Mesenchymal stem cell (in vitro differentiated cells and primary cell): ENCODE results near the gene DYNLRB1.

ENCODE experiments used
- DNase-seq: peaks from one replicate; pipeline ENCODE4 v3.0.0-alpha.2; 2013
- H2AFZ ChIP-seq: one replicate; pipeline ENCODE4 v1.6.1; 2013; ENCODE audit warnings: low read depth, mild to moderate bottlenecking, control low read depth, inconsistent platforms, low read length, moderate library complexity
- H2AK5ac ChIP-seq: 2 replicates; pipeline ENCODE4 v1.6.1; 2013; ENCODE audit warnings: low read length, moderate library complexity, mild to moderate bottlenecking, inconsistent platforms; ENCODE audit not compliant: severe bottlenecking
- H2BK120ac ChIP-seq: one replicate; pipeline ENCODE4 v1.6.1; 2013; ENCODE audit warnings: low read depth, mild to moderate bottlenecking, inconsistent platforms, low read length, moderate library complexity
- H2BK12ac ChIP-seq, 2 experiments: one replicate each; pipeline ENCODE4 v1.6.1; 2013; ENCODE audit warnings: inconsistent platforms in 2 of 2, low read length in 2 of 2, mild to moderate bottlenecking in 2 of 2, moderate library complexity in 2 of 2, control low read depth in 1 of 2
- H2BK15ac ChIP-seq: one replicate; pipeline ENCODE4 v1.6.1; 2013; ENCODE audit warnings: mild to moderate bottlenecking, low read depth, inconsistent platforms; ENCODE audit not compliant: poor library complexity, severe bottlenecking
- H2BK5ac ChIP-seq: 2 replicates; pipeline ENCODE4 v1.6.1; 2013; ENCODE audit warnings: low read depth, mild to moderate bottlenecking, low read length, control low read depth, inconsistent platforms; ENCODE audit not compliant: poor library complexity, severe bottlenecking
- H3K14ac ChIP-seq, 2 experiments: one replicate each; pipeline ENCODE4 v1.6.1; 2013; ENCODE audit warnings: inconsistent platforms in 2 of 2, low read length in 2 of 2, control low read depth in 1 of 2, mild to moderate bottlenecking in 1 of 2, moderate library complexity in 1 of 2
- H3K18ac ChIP-seq, 2 experiments: one replicate each; pipeline ENCODE4 v1.6.1; 2013; ENCODE audit warnings: inconsistent platforms in 2 of 2, low read length in 2 of 2, control low read depth in 1 of 2, low read depth in 1 of 2, mild to moderate bottlenecking in 1 of 2
- H3K23ac ChIP-seq, 2 experiments: one replicate each; pipeline ENCODE4 v1.6.1; 2013; ENCODE audit warnings: inconsistent platforms in 2 of 2, low read length in 2 of 2, mild to moderate bottlenecking in 2 of 2, moderate library complexity in 2 of 2, control low read depth in 1 of 2
- H3K27ac ChIP-seq: 2 replicates; pipeline ENCODE4 v1.5.1; 2013; ENCODE audit warnings: mild to moderate bottlenecking, moderate library complexity, low read length, control low read depth, inconsistent platforms; ENCODE audit not compliant: poor library complexity, severe bottlenecking
- H3K27me3 ChIP-seq, 2 experiments: 2 replicates each; pipeline versions ENCODE4 v1.6.1 to v1.7.0; 2013; ENCODE audit warnings: low read length in 2 of 2, mild to moderate bottlenecking in 2 of 2, moderate library complexity in 2 of 2, control low read depth in 1 of 2, inconsistent platforms in 1 of 2; ENCODE audit not compliant: control insufficient read depth in 1 of 2, insufficient read depth in 1 of 2
- H3K36me3 ChIP-seq, 2 experiments: 2 replicates each; pipeline versions ENCODE4 v1.6.1 to v1.7.0; 2013; ENCODE audit warnings: low read length in 2 of 2, control low read depth in 1 of 2, inconsistent platforms in 1 of 2, low read depth in 1 of 2, mild to moderate bottlenecking in 1 of 2; ENCODE audit not compliant: insufficient read depth in 2 of 2, control insufficient read depth in 1 of 2
- H3K4ac ChIP-seq, 2 experiments: one replicate each; pipeline ENCODE4 v1.6.1; 2013; ENCODE audit warnings: inconsistent platforms in 2 of 2, low read length in 2 of 2, mild to moderate bottlenecking in 2 of 2, moderate library complexity in 2 of 2, control low read depth in 1 of 2, low read depth in 1 of 2
- H3K4me1 ChIP-seq: 2 replicates; pipeline ENCODE4 v1.6.1; 2013; ENCODE audit warnings: low read depth, low read length, control low read depth; ENCODE audit not compliant: control insufficient read depth, insufficient read depth
- H3K4me2 ChIP-seq: 2 replicates; pipeline ENCODE4 v1.6.1; 2013; ENCODE audit warnings: low read length, mild to moderate bottlenecking, inconsistent platforms; ENCODE audit not compliant: poor library complexity, severe bottlenecking
- H3K4me3 ChIP-seq, 2 experiments: 2 replicates each; pipeline versions ENCODE4 v1.5.1 to v1.7.0; 2013; ENCODE audit warnings: low read length in 2 of 2, mild to moderate bottlenecking in 2 of 2, control low read depth in 1 of 2, low read depth in 1 of 2; ENCODE audit not compliant: insufficient read depth in 1 of 2
- H3K79me1 ChIP-seq: replicated peaks from 2 replicates; pipeline ENCODE4 v1.6.1; 2013; ENCODE audit warnings: mild to moderate bottlenecking, control low read depth, low read length, inconsistent platforms; ENCODE audit not compliant: poor library complexity, severe bottlenecking
- H3K9ac ChIP-seq: 2 replicates; pipeline ENCODE4 v1.7.0; 2013; ENCODE audit warnings: mild to moderate bottlenecking, low read length, moderate library complexity
- H3K9me3 ChIP-seq: 2 replicates; pipeline ENCODE4 v1.7.0; 2013; ENCODE audit warnings: mild to moderate bottlenecking, low read length; ENCODE audit not compliant: control insufficient read depth
- H4K8ac ChIP-seq: one replicate; pipeline ENCODE4 v1.6.1; 2013; ENCODE audit warnings: inconsistent platforms, mild to moderate bottlenecking, low read length, moderate library complexity
- H4K91ac ChIP-seq: one replicate; pipeline ENCODE4 v1.6.1; 2013; ENCODE audit warnings: mild to moderate bottlenecking, low read length, inconsistent platforms
- WGBS: methylation state at CpG from one replicate; pipeline ENCODE4 v1.1.7; 2013; ENCODE audit warnings: mixed read lengths; 5-methylcytosine and 5-hydroxymethylcytosine counted together

The DYNLRB1 gene

GRCh38 chr20:34532756-34533155, 16.5 kb downstream of the DYNLRB1 start:
- H3K4me2 ChIP-seq = no peak overlapping the region

GRCh38 chr20:34534391-34535165, 18.4 kb downstream of the DYNLRB1 start:
- Histone ChIP-seq H3K27me3 (no peaks in the 10 kb centered on the region), H3K4me1 (peaks cover 9% of the 10 kb centered on the region), H3K23ac (no peak overlapping the region), H3K4ac (no peak overlapping the region), H3K27ac (no peak overlapping the region), H2BK15ac (no peak overlapping the region), H3K18ac (no peak overlapping the region), H3K14ac (no peak overlapping the region), H3K4me2 (no peak overlapping the region), H3K36me3 (peaks cover 86 to 89% of the 10 kb centered on the region in 2 experiments), H4K91ac (no peak overlapping the region), H3K9me3 (no peaks in the 10 kb centered on the region), H2BK12ac (no peak overlapping the region), H2AFZ (no peak overlapping the region), H2BK5ac (no peak overlapping the region), H3K79me1 (peaks cover 56% of the 10 kb centered on the region), H2BK120ac (no peak overlapping the region), H3K9ac (no peak overlapping the region), H3K4me3 (no peak overlapping the region), H2AK5ac (no peak overlapping the region), H4K8ac (no peak overlapping the region)
- 97% methylated on average over 15 of the region's 15 CpGs for WGBS
- DNase-seq = no peak

More at GRCh38 chr20:34532756-34533155, 16.5 kb downstream of the DYNLRB1 start:
- no peak overlapping the region for H3K14ac ChIP-seq
- peaks cover 86 to 89% of the 10 kb centered on the region in 2 experiments for H3K36me3 ChIP-seq
- no peak overlapping the region for H4K91ac ChIP-seq
- H2BK15ac ChIP-seq = no peak overlapping the region
- no peak for DNase-seq
- H3K9ac ChIP-seq = no peak overlapping the region
- H3K79me1 ChIP-seq = peaks cover 62% of the 10 kb centered on the region
- no peak overlapping the region for H2BK120ac ChIP-seq
- H3K4ac ChIP-seq = no peak overlapping the region
- no peak overlapping the region for H3K18ac ChIP-seq
- H4K8ac ChIP-seq = no peak overlapping the region
- no peaks in the 10 kb centered on the region for H3K27me3 ChIP-seq
- H3K4me3 ChIP-seq = no peak overlapping the region
- no peak overlapping the region for H3K27ac ChIP-seq
- H2AK5ac ChIP-seq = no peak overlapping the region
- H2AFZ ChIP-seq = no peak overlapping the region
- H2BK12ac ChIP-seq = no peak overlapping the region
- H2BK5ac ChIP-seq = no peak overlapping the region
- 97% methylated on average over 7 of the region's 7 CpGs for WGBS
- no peak overlapping the region for H3K23ac ChIP-seq
- peaks cover 16% of the 10 kb centered on the region for H3K4me1 ChIP-seq
- H3K9me3 ChIP-seq = no peaks in the 10 kb centered on the region

GRCh38 chr20:34535301-34535840, 19.1 kb downstream of the DYNLRB1 start:
- peaks cover 9% of the 10 kb centered on the region for H3K4me1 ChIP-seq
- H3K79me1 ChIP-seq = peaks cover 52% of the 10 kb centered on the region
- no peak overlapping the region for H4K91ac ChIP-seq
- H3K4me2 ChIP-seq = no peak overlapping the region
- H3K9ac ChIP-seq = no peak overlapping the region
- no peak overlapping the region for H3K18ac ChIP-seq
- H2BK5ac ChIP-seq = no peak overlapping the region
- no peak overlapping the region for H3K4me3 ChIP-seq
- no peak for DNase-seq
- peaks cover 86 to 89% of the 10 kb centered on the region in 2 experiments for H3K36me3 ChIP-seq
- no peak overlapping the region for H2BK120ac ChIP-seq
- no peak overlapping the region for H4K8ac ChIP-seq
- no peaks in the 10 kb centered on the region for H3K9me3 ChIP-seq
- no peak overlapping the region for H2BK15ac ChIP-seq
- no peak overlapping the region for H2BK12ac ChIP-seq
- H3K23ac ChIP-seq = no peak overlapping the region
- no peak overlapping the region for H3K14ac ChIP-seq
- no peaks in the 10 kb centered on the region for H3K27me3 ChIP-seq
- no peak overlapping the region for H2AFZ ChIP-seq
- H3K4ac ChIP-seq = no peak overlapping the region
- no peak overlapping the region for H3K27ac ChIP-seq
- no peak overlapping the region for H2AK5ac ChIP-seq
- 99% methylated on average over 15 of the region's 15 CpGs for WGBS

DNA sequence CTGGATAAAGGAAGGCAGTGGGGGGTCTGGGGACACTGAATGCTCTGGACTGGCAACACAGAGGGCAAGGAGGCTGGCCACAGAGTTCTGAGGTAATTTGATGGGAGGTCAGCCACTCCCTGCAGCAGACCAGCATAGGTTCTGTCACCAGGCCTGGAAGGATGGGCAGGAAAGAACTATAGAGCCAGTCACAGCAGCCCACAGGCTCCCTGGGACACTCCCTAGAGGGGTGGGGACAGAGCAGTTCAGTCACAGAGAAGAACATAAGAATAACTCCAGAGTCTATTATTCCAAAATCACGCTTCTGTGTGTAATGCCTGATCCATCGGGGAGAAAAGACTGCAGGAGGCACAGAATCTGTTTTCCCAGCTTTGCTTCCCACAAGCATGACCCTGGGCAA, 19.6 kb downstream of the DYNLRB1 start:
- no peak overlapping the region for H3K18ac ChIP-seq
- H3K27ac ChIP-seq = no peak overlapping the region
- H2AFZ ChIP-seq = no peak overlapping the region
- H3K9ac ChIP-seq = no peak overlapping the region
- no peak overlapping the region for H3K4me3 ChIP-seq
- WGBS = 96% methylated on average over 2 of the region's 2 CpGs
- H4K8ac ChIP-seq = no peak overlapping the region
- no peak overlapping the region for H4K91ac ChIP-seq
- H2AK5ac ChIP-seq = no peak overlapping the region
- DNase-seq = no peak
- H3K14ac ChIP-seq = no peak overlapping the region
- peaks cover 9% of the 10 kb centered on the region for H3K4me1 ChIP-seq
- H3K23ac ChIP-seq = no peak overlapping the region
- no peaks in the 10 kb centered on the region for H3K9me3 ChIP-seq
- no peak overlapping the region for H2BK15ac ChIP-seq
- H3K27me3 ChIP-seq = no peaks in the 10 kb centered on the region
- H3K79me1 ChIP-seq = peaks cover 50% of the 10 kb centered on the region
- H3K36me3 ChIP-seq = peaks cover 85 to 89% of the 10 kb centered on the region in 2 experiments
- no peak overlapping the region for H3K4ac ChIP-seq
- no peak overlapping the region for H2BK12ac ChIP-seq
- no peak overlapping the region for H3K4me2 ChIP-seq
- H2BK120ac ChIP-seq = no peak overlapping the region
- no peak overlapping the region for H2BK5ac ChIP-seq
